Suprapubic skin (tissue), 4 donors: ENCODE results near the gene EXOC2.

Source experiments
- POLR2A ChIP-seq, 2 donors: fragments of 450-650 bp; IDR thresholded peaks; one replicate each; pipeline ENCODE4 v1.6.1; 2017; ENCODE audit warnings: antibody characterized with exemption in 2 of 2, mild to moderate bottlenecking in 2 of 2, moderate library complexity in 2 of 2
- POLR2AphosphoS5 ChIP-seq, 3 donors: sonication (generic); formaldehyde crosslinking; IDR thresholded peaks; one replicate each; pipeline ENCODE4 v1.6.1; 2017; ENCODE audit warnings: antibody characterized with exemption in 3 of 3
- TF ChIP-seq, protein P1 (sequence below), 2 donors: fragments of 200-600 bp in 1 of 2; fragments of 450-650 bp in 1 of 2; sonication (generic) in 1 of 2; IDR thresholded peaks; one replicate each; pipeline ENCODE4 v1.5.1; 2016 to 2019; ENCODE audit warnings: antibody characterized with exemption in 2 of 2, mild to moderate bottlenecking in 1 of 2, moderate library complexity in 1 of 2

DNA sequence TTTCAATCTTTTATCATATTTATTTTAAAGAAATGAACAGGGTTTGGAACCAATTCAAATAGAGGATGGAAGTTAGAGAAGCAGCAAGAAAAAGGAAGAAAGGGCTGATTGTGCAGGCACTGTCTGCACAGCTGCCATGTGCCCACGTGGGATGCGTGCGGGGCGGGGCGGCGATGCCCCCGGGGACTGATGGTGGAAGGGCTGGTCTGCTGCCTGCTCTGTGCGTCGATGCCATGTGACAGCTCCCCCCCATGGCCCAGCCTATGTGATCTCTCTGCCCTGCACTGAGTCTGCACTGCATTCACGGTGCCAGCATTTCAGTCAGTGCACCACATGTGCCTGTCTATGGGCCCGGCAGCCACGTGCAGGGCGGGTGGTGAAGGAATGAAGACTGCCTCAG is 205.0 kb downstream of the EXOC2 start:
- TF ChIP-seq POLR2A (IDR thresholded peaks at IDR 0.05), result no peak
- TF ChIP-seq, protein P1, sequence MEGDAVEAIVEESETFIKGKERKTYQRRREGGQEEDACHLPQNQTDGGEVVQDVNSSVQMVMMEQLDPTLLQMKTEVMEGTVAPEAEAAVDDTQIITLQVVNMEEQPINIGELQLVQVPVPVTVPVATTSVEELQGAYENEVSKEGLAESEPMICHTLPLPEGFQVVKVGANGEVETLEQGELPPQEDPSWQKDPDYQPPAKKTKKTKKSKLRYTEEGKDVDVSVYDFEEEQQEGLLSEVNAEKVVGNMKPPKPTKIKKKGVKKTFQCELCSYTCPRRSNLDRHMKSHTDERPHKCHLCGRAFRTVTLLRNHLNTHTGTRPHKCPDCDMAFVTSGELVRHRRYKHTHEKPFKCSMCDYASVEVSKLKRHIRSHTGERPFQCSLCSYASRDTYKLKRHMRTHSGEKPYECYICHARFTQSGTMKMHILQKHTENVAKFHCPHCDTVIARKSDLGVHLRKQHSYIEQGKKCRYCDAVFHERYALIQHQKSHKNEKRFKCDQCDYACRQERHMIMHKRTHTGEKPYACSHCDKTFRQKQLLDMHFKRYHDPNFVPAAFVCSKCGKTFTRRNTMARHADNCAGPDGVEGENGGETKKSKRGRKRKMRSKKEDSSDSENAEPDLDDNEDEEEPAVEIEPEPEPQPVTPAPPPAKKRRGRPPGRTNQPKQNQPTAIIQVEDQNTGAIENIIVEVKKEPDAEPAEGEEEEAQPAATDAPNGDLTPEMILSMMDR (IDR thresholded peaks at IDR 0.05), result no peak
- TF ChIP-seq POLR2AphosphoS5 (IDR thresholded peaks at IDR 0.05), result no peak
